Thymus (tissue), 11 donors: ENCODE measurements around the gene VGLL3. TPM values are rescaled to one million over a fixed set of nuclear protein-coding genes. Genes with fewer than 3 reads are reported as not detected.

Experiments used
- DNase-seq, 9 donors: peaks; one replicate each; pipeline ENCODE4 v3.0.0-alpha.2; 2013; ENCODE audit warnings: low spot score in 9 of 9, low read depth in 6 of 9, missing footprints in 1 of 9
- H3K27ac ChIP-seq, 2 donors: one replicate each; pipeline ENCODE4 v1.5.1; 2013; ENCODE audit warnings: control low read depth in 1 of 2, low read depth in 1 of 2, low read length in 1 of 2, mild to moderate bottlenecking in 1 of 2, moderate library complexity in 1 of 2
- H3K27me3 ChIP-seq, 2 donors: one replicate each; pipeline ENCODE4 v1.5.1; 2013; ENCODE audit warnings: low read length in 1 of 2; ENCODE audit not compliant: control insufficient read depth in 2 of 2, insufficient read depth in 1 of 2
- H3K36me3 ChIP-seq, 2 donors: one replicate each; pipeline ENCODE4 v1.5.1; 2013; ENCODE audit warnings: low read length in 1 of 2, mild to moderate bottlenecking in 1 of 2, moderate library complexity in 1 of 2; ENCODE audit not compliant: control insufficient read depth in 2 of 2, insufficient read depth in 2 of 2
- H3K4me1 ChIP-seq, 2 donors: one replicate each; pipeline ENCODE4 v1.5.1; 2013; ENCODE audit warnings: low read length in 2 of 2; ENCODE audit not compliant: control insufficient read depth in 2 of 2, insufficient read depth in 2 of 2
- H3K4me3 ChIP-seq, 2 donors: one replicate each; pipeline ENCODE4 v1.5.1; 2013; ENCODE audit warnings: low read length in 2 of 2, control low read depth in 1 of 2, mild to moderate bottlenecking in 1 of 2
- H3K9me3 ChIP-seq, 2 donors: one replicate each; pipeline ENCODE4 v1.5.1; 2013; ENCODE audit warnings: low read length in 1 of 2, mild to moderate bottlenecking in 1 of 2; ENCODE audit not compliant: control insufficient read depth in 2 of 2, insufficient read depth in 1 of 2
- WGBS: extraction: QIAGEN DNeasy Blood & Tissue Kit; methylation state at CpG from one replicate; pipeline ENCODE4 v1.1.7; 2013; 5-methylcytosine and 5-hydroxymethylcytosine counted together
- polyA plus RNA-seq: library from polyadenylated mRNA; stranded (reverse); fragments of 200-250 nt; gene quantifications from one replicate; pipeline ENCODE4 v1.2.3, GENCODE V29; 2013
- total RNA-seq: library from RNA; stranded (reverse); fragments of 120-200 nt; gene quantifications from one replicate; pipeline ENCODE4 v1.2.4, GENCODE V29; 2013
- donor health status: healthy.

The VGLL3 gene
- total and polyA plus RNA-seq, 2 donors, result 0.24 to 2.1 TPM

DNA sequence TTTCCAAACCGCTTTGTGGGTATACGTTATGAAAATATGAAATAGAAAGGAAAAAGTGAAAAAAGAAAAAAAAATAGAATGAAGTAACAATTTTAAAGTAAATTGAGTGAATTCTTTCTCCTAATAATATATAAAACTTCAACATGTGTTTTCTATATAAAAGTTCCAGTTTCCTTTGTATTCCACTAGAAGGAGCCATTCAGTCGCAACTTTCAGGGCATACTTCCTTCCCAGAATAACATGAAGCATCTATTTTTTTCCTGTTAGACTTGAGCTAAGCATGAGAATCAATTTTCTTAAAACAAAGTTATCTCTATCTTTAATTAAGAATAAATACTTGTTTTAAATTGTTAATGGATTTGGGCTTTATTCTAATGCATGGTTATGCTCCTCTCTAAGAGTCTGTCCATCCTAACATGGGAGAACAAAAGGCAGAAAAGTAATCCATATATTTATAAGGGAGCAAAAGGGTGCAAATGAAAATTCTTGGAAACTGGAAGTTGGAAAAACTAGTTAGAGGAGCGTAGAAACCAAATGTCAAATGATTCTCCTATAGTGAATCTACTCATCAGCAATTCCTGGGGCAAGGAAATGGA, 16.0 kb upstream of the VGLL3 start:
- Histone ChIP-seq H3K4me3 (no peak overlapping the region), H3K27ac (no peak overlapping the region), H3K36me3 (no peaks in the 10 kb centered on the region), H3K4me1 (no peaks in the 10 kb centered on the region), H3K9me3 (no peaks in the 10 kb centered on the region), H3K27me3 (no peaks in the 10 kb centered on the region)
- WGBS, result 63% methylated on average over 4 of the region's 4 CpGs
- DNase-seq, result no peak

DNA sequence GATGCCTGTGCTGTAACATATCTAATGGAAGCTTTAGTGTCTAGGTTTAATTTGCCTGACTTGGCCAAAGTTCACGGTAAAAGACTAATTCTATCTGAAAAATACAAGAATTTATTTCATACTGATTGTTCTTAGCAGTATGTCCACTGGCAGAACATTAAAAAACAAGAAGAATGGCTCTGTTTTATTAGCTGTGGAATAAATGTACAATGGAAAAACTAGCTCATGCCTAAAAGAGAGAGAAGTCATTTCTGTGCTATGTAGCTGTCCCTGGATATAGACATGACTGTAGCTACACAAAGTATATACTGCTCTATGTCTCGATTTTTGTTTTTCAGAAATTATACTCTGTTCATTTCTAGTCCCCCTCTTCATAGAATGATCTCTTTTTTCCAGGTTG, 13.9 kb upstream of the VGLL3 start:
- no peak overlapping the region for H3K4me3 ChIP-seq
- no peak overlapping the region for H3K27ac ChIP-seq
- WGBS, result 87% methylated on average over 2 of the region's 2 CpGs
- no peaks in the 10 kb centered on the region for H3K9me3 ChIP-seq
- H3K4me1 ChIP-seq, result no peaks in the 10 kb centered on the region
- H3K27me3 ChIP-seq, result no peaks in the 10 kb centered on the region
- no peak for DNase-seq
- no peaks in the 10 kb centered on the region for H3K36me3 ChIP-seq

DNA sequence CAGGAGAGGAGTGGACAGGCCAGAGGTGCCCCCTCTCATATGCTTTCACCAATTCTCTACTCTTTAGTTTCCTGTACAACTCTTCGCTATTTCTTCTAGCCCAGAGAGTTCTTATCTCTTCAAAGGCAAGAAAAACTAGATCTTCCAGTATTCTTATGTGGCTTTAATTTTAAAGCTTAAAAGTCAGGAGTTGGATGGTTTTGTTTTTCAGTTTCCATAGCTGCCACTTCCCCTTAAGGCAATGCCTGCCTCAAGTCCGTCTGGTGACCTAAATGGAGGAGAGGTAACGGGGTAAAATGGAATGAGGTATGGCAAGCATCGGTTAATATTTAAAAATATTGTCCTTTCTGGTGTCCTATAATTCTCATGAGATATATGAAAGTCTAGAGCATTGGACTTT, 11.4 kb upstream of the VGLL3 start:
- H3K4me1 ChIP-seq, result no peaks in the 10 kb centered on the region
- H3K9me3 ChIP-seq, result no peaks in the 10 kb centered on the region
- no peak for DNase-seq
- no peak overlapping the region for H3K27ac ChIP-seq
- WGBS, result 93% methylated on average over 4 of the region's 4 CpGs
- H3K27me3 ChIP-seq, result no peaks in the 10 kb centered on the region
- no peak overlapping the region for H3K4me3 ChIP-seq
- no peaks in the 10 kb centered on the region for H3K36me3 ChIP-seq

DNA sequence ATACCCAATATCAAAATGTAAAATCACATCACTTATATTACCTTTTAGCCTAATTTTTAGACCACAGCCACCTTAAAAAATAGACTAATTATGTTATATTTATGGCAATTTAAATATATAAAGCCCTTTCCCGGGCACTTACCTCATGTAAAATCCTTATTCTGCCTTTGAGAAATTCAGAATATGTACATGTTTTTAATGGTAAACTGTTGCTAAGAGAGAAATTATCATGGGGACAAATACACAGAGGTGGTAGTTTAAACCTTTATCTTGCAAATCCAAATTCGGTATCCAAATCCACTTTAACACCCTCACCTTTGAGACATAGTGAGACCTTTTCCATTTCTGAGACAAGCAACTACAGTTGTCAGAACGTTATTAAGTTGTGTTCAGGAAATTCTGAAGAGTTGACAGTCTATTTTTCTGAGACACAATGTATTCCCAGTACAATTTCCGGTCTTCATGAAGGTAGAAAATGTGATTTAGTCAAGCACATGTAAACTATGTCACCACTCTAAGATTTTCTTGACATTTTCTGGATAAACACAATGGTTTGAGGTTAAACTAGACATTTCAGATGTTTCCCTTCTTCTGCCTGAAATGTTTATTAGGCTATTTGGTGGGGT, 10.6 kb upstream of the VGLL3 start:
- no peak overlapping the region for H3K4me3 ChIP-seq
- no peaks in the 10 kb centered on the region for H3K27me3 ChIP-seq
- no peaks in the 10 kb centered on the region for H3K4me1 ChIP-seq
- no peaks in the 10 kb centered on the region for H3K36me3 ChIP-seq
- 71% methylated on average over 4 of the region's 4 CpGs for WGBS
- no peak overlapping the region for H3K27ac ChIP-seq
- no peaks in the 10 kb centered on the region for H3K9me3 ChIP-seq
- DNase-seq, result no peak

DNA sequence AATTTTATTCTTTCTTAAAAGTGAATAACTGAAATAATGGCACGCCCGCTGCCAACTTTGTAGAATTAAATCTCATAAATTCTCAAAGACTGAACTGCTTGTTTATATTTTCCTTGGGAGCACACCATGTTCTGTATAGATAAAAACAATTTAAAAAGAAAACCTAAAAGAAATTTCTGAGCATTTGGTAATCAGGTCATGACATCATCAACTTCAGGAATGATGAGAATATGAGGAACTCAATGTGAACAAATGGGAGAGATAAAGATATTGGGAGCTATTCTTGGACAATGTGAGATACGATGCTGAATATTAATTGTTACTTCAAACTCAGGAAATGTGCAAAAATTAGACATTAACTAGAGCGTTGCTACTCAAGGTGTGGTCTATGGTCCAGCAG, 10.0 kb upstream of the VGLL3 start:
- Histone ChIP-seq H3K4me3 (no peak overlapping the region), H3K4me1 (no peaks in the 10 kb centered on the region), H3K36me3 (no peaks in the 10 kb centered on the region), H3K9me3 (no peaks in the 10 kb centered on the region), H3K27ac (no peak overlapping the region), H3K27me3 (no peaks in the 10 kb centered on the region)
- no peak for DNase-seq
- WGBS, result 92% methylated on average over 4 of the region's 4 CpGs

DNA sequence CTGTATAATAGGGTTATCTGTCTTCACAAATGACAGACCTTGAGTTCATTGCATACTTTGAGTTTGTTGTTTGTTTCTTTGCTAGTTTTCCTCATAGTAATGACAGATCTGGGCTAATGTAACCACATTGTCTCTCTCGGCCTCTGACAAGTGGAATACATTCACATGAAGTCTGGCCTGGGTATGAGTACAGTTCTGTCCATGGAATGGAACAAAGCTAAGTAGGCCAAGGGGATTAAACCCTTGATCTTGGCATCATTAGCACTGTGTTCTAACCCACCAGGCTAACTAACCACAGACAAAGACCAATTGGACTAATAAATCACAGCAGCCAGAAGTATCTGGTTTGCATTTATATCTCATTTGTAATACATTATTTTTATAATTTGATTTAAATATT, 7.6 kb upstream of the VGLL3 start:
- no peak overlapping the region for H3K27ac ChIP-seq
- no peaks in the 10 kb centered on the region for H3K36me3 ChIP-seq
- H3K4me1 ChIP-seq, result no peaks in the 10 kb centered on the region
- no peak overlapping the region for H3K4me3 ChIP-seq
- 95% methylated on average over 1 of the region's 1 CpG for WGBS
- DNase-seq, result no peak
- H3K27me3 ChIP-seq, result no peaks in the 10 kb centered on the region
- H3K9me3 ChIP-seq, result no peaks in the 10 kb centered on the region

DNA sequence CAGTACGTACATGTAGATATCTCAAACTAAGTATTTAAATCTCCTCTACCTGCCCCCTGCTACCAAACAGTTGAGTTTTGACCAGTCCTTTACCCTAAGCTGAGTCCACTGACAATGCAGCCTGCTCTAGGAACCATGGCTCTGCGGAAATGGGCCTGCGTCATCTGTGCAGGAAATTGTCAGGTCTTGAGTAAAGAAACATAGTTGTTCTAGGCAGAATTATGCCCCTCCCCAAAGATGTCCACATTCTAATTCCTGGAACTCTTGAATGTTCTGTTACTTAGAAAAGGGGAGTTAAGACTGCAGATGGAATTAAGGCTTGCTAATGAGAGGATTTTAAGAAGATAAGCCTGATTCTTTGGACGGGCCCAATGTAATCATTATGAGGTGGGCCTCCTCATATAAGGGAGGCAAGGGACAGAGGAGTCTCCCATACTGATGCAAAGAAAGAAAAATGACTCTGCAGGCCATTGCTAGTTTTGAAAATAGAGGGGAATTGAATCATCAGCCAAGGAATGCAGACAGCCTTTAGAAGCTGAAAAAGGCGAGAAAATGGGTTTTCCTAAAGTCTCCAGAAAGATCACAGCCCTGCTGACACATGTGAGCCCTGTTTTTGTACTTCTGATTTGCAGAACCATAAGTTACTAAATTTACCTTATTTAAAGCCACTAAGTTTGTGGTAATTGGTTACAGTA, 5.5 kb upstream of the VGLL3 start:
- 95% methylated on average over 5 of the region's 5 CpGs for WGBS
- no peak for DNase-seq
- peaks cover 0 to 6% of the 10 kb centered on the region in 2 donors for H3K27me3 ChIP-seq

DNA sequence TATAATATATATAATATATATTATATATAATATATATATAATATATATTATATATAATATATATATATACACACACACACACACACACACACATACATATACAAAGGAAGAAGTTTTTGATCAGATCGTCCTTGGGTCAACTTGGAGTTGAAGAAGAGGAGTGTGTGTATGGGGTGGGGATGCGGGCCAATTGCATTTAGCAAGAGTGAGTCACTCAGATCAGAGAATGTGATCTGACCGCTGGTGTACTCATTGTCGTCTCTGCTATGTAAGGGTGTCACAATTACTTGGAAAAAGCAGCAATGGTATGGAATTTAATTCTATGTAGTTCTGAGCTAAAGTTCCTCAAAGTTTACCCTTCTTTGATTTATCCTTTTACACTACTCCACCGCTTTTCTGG, 4.6 kb upstream of the VGLL3 start:
- WGBS, result 96% methylated on average over 5 of the region's 5 CpGs
- H3K4me1 ChIP-seq, result peaks cover 0 to under 1% of the 10 kb centered on the region in 2 donors
- H3K9me3 ChIP-seq, result no peaks in the 10 kb centered on the region
- no peak overlapping the region for H3K27ac ChIP-seq
- no peak overlapping the region for H3K4me3 ChIP-seq
- H3K36me3 ChIP-seq, result no peaks in the 10 kb centered on the region
- no peak for DNase-seq
- peaks cover 3 to 15% of the 10 kb centered on the region in 2 donors for H3K27me3 ChIP-seq

More for the DNA sequence above, 5.5 kb upstream of the VGLL3 start:
- Histone ChIP-seq H3K27ac (no peak overlapping the region), H3K4me1 (no peaks in the 10 kb centered on the region), H3K36me3 (no peaks in the 10 kb centered on the region), H3K9me3 (no peaks in the 10 kb centered on the region), H3K4me3 (no peak overlapping the region)

DNA sequence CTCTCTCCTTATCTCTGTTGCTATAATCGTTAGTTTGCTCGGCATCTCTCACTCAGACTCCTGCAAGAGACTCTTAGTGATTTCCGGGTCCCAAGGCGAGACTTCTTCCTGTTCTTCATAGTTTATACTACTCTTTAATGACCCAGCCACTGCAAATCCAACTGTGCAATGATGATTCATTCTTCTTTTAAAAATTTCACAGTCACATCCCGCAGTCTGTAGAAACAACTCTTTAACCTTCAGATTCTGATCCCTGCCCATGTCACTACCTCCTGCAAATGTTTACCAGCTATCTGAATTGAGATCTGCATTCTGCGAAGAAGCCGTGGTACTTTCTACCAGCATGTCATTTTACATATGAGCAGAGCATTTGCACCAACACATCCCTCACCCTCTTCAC, 2.8 kb upstream of the VGLL3 start:
- DNase-seq, result no peak
- whole genome bisulfite sequencing, result 72% methylated on average over 7 of the region's 7 CpGs

More for the DNA sequence above, 2.8 kb upstream of the VGLL3 start:
- no peaks in the 10 kb centered on the region for H3K36me3 ChIP-seq
- H3K4me3 ChIP-seq, result no peak overlapping the region
- peaks cover 12 to 31% of the 10 kb centered on the region in 2 donors for H3K27me3 ChIP-seq
- no peak overlapping the region for H3K27ac ChIP-seq
- H3K9me3 ChIP-seq, result no peaks in the 10 kb centered on the region
- H3K4me1 ChIP-seq, result peaks cover 0 to 4% of the 10 kb centered on the region in 2 donors
